ENCODE data around the gene KRTAP5-6.

GRCh38 chr11:1667906-1668305 lies 29.1 kb upstream of the KRTAP5-6 start:
- TF ChIP-seq EP300 (IDR thresholded peaks at IDR 0.05; ENCODE audit: low read depth) (no peak), CTCF (IDR thresholded peaks at IDR 0.05) (no peak), POLR2A (IDR thresholded peaks at IDR 0.05) (no peak)
